ENCODE measurements around the gene SPON1.

DNA sequence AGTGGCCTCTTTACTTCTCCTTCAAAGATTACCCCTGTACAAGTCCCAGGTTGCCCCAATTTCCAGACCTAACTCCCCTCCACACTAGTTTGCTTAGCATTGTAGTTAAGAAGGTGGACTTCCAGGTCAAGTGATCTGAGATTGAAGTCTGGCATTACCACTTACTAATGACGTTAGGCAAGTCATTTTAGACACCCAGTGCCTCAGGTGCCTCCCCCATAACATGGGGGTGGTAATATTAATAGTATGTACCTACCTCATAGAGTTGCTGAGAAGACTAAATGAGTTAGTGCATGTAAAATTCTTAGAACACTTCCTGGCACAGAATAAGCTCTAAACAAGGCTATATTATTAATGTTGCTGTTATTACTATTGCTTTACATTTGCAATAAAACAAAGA lies 93.4 kb downstream of the SPON1 start:
- TF ChIP-seq, protein P1, sequence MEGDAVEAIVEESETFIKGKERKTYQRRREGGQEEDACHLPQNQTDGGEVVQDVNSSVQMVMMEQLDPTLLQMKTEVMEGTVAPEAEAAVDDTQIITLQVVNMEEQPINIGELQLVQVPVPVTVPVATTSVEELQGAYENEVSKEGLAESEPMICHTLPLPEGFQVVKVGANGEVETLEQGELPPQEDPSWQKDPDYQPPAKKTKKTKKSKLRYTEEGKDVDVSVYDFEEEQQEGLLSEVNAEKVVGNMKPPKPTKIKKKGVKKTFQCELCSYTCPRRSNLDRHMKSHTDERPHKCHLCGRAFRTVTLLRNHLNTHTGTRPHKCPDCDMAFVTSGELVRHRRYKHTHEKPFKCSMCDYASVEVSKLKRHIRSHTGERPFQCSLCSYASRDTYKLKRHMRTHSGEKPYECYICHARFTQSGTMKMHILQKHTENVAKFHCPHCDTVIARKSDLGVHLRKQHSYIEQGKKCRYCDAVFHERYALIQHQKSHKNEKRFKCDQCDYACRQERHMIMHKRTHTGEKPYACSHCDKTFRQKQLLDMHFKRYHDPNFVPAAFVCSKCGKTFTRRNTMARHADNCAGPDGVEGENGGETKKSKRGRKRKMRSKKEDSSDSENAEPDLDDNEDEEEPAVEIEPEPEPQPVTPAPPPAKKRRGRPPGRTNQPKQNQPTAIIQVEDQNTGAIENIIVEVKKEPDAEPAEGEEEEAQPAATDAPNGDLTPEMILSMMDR (conservative IDR thresholded peaks at IDR 0.05; ENCODE audit: low read length): no peak
- TF ChIP-seq EZH2phosphoT487 (IDR thresholded peaks at IDR 0.05; ENCODE audit: borderline replicate concordance): no peak

Measured in Loucy (cell line).